Fibroblast of villous mesenchyme (primary cell): ENCODE measurements around the gene AP1S2. TPM values are rescaled to one million over a fixed set of nuclear protein-coding genes. Genes with fewer than 3 reads are reported as not detected.
A peak's percentile ranks its signal among the peaks of the same experiment; 100 is the strongest.

ENCODE experiments used
- DNase-seq: peaks from one replicate; pipeline ENCODE4 v3.0.0-alpha.2; 2010; ENCODE audit warnings: low read depth
- H3K4me3 ChIP-seq: 2 replicates; pipeline ENCODE4 v1.5.1; 2011; ENCODE audit warnings: low read depth, mild to moderate bottlenecking, low read length
- total RNA-seq: library from RNA; depleted of rRNA; stranded (reverse); fragments of >200 nt; gene quantifications from 2 replicates; pipeline ENCODE4 v1.2.3, GENCODE V29; 2012
- TF ChIP-seq, protein P1 (sequence below): IDR thresholded peaks from 2 replicates; pipeline ENCODE4 v1.5.1; 2012; ENCODE audit warnings: low read depth, mild to moderate bottlenecking, low read length; ENCODE audit not compliant: insufficient read depth

The AP1S2 gene
- total RNA-seq, 1 donor: 39.7 TPM

DNA sequence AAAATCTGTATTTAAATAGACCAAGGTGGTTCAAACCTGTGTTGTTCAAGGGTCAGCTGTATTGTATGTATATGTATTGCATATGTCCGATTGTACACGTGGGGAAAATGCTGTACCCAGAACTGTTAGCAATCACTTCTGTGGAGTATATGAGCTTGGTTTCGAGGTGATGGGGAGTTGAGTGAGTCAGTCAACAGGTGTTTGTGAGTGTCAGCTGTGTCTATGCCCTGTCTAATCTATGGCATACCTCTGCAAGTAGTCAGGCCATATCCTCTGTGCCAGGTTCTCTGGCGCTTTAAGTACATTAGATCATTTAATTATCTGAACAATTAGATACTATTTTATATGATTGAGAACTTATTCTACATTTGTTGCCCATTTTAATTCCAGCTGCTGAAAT, 56.9 kb downstream of the AP1S2 start:
- no peak for DNase-seq
- TF ChIP-seq, protein P1, sequence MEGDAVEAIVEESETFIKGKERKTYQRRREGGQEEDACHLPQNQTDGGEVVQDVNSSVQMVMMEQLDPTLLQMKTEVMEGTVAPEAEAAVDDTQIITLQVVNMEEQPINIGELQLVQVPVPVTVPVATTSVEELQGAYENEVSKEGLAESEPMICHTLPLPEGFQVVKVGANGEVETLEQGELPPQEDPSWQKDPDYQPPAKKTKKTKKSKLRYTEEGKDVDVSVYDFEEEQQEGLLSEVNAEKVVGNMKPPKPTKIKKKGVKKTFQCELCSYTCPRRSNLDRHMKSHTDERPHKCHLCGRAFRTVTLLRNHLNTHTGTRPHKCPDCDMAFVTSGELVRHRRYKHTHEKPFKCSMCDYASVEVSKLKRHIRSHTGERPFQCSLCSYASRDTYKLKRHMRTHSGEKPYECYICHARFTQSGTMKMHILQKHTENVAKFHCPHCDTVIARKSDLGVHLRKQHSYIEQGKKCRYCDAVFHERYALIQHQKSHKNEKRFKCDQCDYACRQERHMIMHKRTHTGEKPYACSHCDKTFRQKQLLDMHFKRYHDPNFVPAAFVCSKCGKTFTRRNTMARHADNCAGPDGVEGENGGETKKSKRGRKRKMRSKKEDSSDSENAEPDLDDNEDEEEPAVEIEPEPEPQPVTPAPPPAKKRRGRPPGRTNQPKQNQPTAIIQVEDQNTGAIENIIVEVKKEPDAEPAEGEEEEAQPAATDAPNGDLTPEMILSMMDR: no peak
- no peak overlapping the region for H3K4me3 ChIP-seq

DNA sequence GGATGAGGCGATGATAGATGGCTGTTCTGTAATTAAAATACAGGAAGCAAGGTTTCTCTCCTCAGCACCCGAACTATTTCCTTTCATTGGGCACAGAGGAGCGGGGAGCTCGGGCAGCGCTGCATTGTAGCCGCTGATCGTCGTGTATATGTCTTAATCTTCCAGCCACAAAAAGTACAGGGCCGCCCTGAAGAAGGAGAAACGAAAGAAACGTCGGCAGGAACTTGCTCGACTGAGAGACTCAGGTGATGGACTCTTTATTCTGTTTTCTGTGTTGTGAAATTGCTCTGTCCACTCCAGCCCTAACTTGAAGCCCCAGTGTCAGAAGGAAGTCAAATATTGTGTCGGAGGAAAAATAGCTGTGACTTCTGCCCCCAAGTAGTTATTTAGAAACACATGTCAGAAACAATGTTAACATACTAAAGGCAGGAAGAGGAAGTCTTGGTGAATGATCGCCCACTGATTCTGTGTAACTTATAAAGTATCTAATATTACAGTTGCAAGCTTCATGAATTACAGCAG, 63.8 kb downstream of the AP1S2 start:
- TF ChIP-seq, protein P1: no peak
- H3K4me3 ChIP-seq: peak overlapping the region; percentile 87
- no peak for DNase-seq

DNA sequence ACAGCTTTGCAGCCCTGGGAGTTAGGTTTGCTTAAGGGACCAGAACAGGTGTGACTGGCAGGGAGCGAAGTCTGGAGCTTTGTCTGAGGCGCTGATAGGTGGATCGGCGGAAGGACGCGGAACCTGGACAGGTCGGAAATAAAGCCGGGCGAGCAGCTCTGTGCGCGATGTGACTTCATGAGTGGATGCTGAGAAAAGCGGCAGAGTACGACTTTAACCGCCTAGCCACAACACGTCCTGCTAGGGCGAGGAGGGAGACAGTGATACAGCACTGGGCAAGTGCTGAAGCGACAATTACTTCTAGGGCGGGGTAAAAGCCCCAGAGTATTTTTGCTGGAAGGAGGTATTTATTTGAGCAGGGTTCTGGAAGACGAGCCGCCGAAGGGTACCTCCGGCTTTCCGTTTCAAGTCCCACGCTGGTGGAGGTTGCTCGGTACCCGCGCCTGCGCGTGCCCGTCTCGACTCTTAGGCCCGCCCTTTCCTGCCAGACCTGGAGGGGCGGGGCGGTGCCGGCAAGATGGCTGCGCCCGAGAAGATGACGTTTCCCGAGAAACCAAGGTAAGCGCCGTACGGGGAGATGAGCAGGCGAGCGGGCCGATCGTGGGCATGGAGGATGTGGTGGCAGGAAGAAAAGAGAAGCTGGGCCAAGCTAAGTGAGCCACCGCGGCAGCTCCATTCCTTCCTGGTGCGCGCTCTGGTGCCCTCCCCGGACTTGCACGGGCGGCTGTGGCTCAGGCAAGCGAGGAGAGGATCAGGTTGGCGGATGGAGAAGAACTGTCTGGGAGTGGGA, 64.4 kb downstream of the AP1S2 start, which contains the start of gene ZRSR2:
ZRSR2 (plus strand) TSS at position 506 of the 790 bp plus-strand sequence; CDS start at position 518, 12 bp downstream.
- TF ChIP-seq, protein P1: no peak
- peak within 1 kb of the TSS; percentile 87 for H3K4me3 ChIP-seq
- peak; percentile 77 for DNase-seq

DNA sequence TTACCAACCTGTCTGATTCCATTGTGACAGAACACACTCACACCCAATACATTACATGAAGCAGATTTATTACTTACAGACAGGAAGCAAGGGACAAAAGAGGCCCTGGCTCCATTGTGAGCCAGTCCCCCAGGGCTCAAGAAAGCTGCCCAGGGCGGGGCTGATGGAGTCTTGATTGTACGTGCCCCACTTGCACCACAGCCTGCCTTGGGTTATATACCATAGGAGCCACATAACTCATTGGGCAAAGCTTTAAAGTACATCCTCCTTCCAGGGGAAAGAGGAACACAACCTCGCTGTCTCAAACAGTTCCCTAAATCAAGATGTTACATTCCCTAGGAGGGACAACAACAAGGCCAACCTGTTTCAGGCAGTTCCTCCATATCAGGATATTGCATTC, 67.7 kb downstream of the AP1S2 start:
- TF ChIP-seq, protein P1: no peak
- H3K4me3 ChIP-seq: no peak overlapping the region
- no peak for DNase-seq

DNA sequence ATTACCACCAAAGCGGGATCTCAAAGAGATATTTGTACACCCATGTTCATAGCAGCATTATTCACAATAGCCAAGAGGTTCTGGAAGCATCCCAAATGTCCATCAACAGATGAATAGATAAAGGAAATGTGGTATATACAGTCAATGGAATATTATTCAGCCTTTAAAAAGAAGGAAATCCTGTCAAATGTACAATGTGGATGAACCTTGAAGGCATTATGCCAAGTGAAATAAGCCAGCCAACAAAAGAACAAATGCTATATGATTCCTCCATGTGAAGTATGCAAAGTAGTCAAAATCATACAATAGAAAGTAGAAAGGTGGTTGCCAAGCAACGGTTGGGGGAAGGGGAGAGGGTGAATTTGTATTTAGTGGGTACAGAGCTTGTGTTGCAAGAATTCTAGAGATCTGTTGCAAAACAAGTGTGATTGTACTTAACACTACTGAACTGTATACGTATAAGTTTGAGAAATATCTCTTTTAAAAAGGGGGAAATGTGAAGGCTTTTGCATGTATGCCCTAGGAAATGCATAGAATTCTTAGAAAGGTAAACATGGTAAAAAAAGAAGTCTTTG, 69.3 kb downstream of the AP1S2 start:
- H3K4me3 ChIP-seq: no peak overlapping the region
- TF ChIP-seq, protein P1: no peak
- no peak for DNase-seq

DNA sequence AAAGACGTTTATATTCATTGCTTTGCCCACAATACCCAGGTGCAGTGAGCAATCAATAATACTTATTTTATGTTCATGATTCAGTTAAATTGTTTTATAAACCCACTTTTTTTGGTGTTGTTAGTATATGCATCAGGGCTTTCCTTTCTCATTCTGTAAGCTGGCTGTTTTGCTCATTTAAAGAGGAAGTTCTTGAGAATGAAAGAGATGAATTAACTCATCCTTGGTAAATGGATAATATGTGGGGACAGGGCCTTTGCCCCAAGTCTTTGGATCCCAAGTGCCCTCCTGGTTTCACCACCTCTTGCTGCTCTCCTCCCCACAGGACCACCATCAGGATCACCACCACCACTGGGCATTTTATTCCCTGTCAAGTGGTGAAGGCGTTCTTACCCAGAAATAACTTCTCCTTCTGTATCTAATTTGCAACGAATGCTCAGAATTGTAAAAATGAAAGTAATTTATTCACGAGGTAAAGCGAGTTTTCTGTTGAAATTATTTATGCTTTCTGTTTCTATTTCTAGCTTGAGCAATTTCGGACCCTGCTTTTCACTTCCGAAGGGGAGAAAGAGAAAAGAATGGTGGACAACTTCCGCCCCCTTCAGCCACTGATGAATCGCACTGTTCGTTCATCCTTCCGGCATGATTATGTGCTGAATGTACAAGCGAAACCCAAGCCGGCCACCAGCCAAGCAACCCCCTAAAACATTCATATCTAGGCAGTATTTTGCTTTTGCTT, 72.5 kb downstream of the AP1S2 start:
- TF ChIP-seq, protein P1: no peak
- no peak for DNase-seq
- H3K4me3 ChIP-seq: no peak overlapping the region

Other genes starting within 250 kb of the AP1S2 start
- under 0.01 TPM in 1 of 2 replicates, not detected in the other for gene CLTRN, start 190.0 kb downstream of the AP1S2 start, total RNA-seq
- gene CA5B, start 116.5 kb downstream of the AP1S2 start, total RNA-seq: 9.0 and 15.5 TPM in 2 replicates
- gene ZRSR2, start 64.3 kb downstream of the AP1S2 start, total RNA-seq: 4.8 and 5.6 TPM in 2 replicates